HepG2 (cell line): ENCODE results near the gene ISCA1. TPM values are rescaled to one million over a fixed set of nuclear protein-coding genes. Genes with fewer than 3 reads are reported as not detected.
A peak's percentile ranks its signal among the peaks of the same experiment; 100 is the strongest.

Experiments used
- ATRX ChIP-seq: sonication (generic); formaldehyde crosslinking; IDR thresholded peaks from 2 replicates; pipeline ENCODE4 v1.4.0; 2020; ENCODE audit warnings: missing genetic modification reagents, borderline replicate concordance
- CHCHD3 ChIP-seq: sonication (generic); formaldehyde crosslinking; IDR thresholded peaks from 2 replicates; pipeline ENCODE4 v1.8.0; 2022; ENCODE audit warnings: mild to moderate bottlenecking, missing genetic modification reagents, moderate library complexity
- FOSL2 ChIP-seq: sonication (generic); formaldehyde crosslinking; IDR thresholded peaks from 2 replicates; pipeline ENCODE4 v1.4.0; 2020; ENCODE audit warnings: missing genetic modification reagents
- GFI1 ChIP-seq: sonication (generic); formaldehyde crosslinking; IDR thresholded peaks from 2 replicates; pipeline ENCODE4 v1.5.0; 2020; ENCODE audit warnings: missing genetic modification reagents, mild to moderate bottlenecking, borderline replicate concordance
- KDM1A ChIP-seq: IDR thresholded peaks from 2 replicates; pipeline ENCODE4 v1.6.1; 2016; ENCODE audit warnings: missing compliant biosample characterization
- KLF9 ChIP-seq: IDR thresholded peaks from 2 replicates; pipeline ENCODE4 v1.6.1; 2016; ENCODE audit warnings: low read depth
- MYNN ChIP-seq: sonication (generic); formaldehyde crosslinking; IDR thresholded peaks from 2 replicates; pipeline ENCODE4 v1.4.0; 2020; ENCODE audit warnings: mild to moderate bottlenecking, low read depth, missing genetic modification reagents
- NR3C1 ChIP-seq: sonication (generic); formaldehyde crosslinking; IDR thresholded peaks from 2 replicates; pipeline ENCODE4 v1.4.0; 2020; ENCODE audit warnings: missing genetic modification reagents
- PHF21A ChIP-seq: sonication (generic); formaldehyde crosslinking; IDR thresholded peaks from 2 replicates; pipeline ENCODE4 v1.5.0; 2020; ENCODE audit warnings: mild to moderate bottlenecking, missing genetic modification reagents
- RBM39 ChIP-seq: fragments of 200-400 bp; formaldehyde crosslinking; IDR thresholded peaks from one replicate; pipeline ENCODE4 v1.6.1; 2018; ENCODE audit warnings: antibody characterized with exemption, mild to moderate bottlenecking, low read depth, low read length; ENCODE audit not compliant: poor library complexity, severe bottlenecking
- RNF2 ChIP-seq: fragments of 450-650 bp; conservative IDR thresholded peaks from 2 replicates; pipeline ENCODE4 v1.6.1; 2016; ENCODE audit warnings: low read depth
- SIX1 ChIP-seq: sonication (generic); formaldehyde crosslinking; IDR thresholded peaks from 2 replicates; pipeline ENCODE4 v1.4.0; 2020; ENCODE audit warnings: missing genetic modification reagents, borderline replicate concordance
- SMARCC2 ChIP-seq: fragments of 450-650 bp; IDR thresholded peaks from 2 replicates; pipeline ENCODE4 v1.6.1; 2017; ENCODE audit warnings: antibody characterized with exemption, mild to moderate bottlenecking
- ZBTB7A ChIP-seq: sonication (generic); formaldehyde crosslinking; IDR thresholded peaks from 2 replicates; pipeline ENCODE4 v1.8.0; 2022; ENCODE audit warnings: mild to moderate bottlenecking, missing genetic modification reagents
- ZFP41 ChIP-seq: sonication (generic); formaldehyde crosslinking; IDR thresholded peaks from 2 replicates; pipeline ENCODE4 v1.4.0; 2020; ENCODE audit warnings: mild to moderate bottlenecking, missing genetic modification reagents, borderline replicate concordance
- ZNF160 ChIP-seq: sonication (generic); formaldehyde crosslinking; IDR thresholded peaks from 2 replicates; pipeline ENCODE4 v1.8.0; 2022; ENCODE audit warnings: mild to moderate bottlenecking, inconsistent platforms, missing genetic modification reagents
- ZNF496 ChIP-seq: sonication (generic); formaldehyde crosslinking; IDR thresholded peaks from 2 replicates; pipeline ENCODE4 v1.8.1; 2023; ENCODE audit warnings: mild to moderate bottlenecking, moderate library complexity, missing genetic modification reagents; ENCODE audit not compliant: insufficient replicate concordance
- polyA plus RNA-seq, 8 experiments: library from polyadenylated mRNA; depleted of rRNA in 3 of 8; stranded (reverse) in 7 of 8; unstranded in 1 of 8; fragments of >200 nt; fragmentation: Illumina TruSeq in 4 of 8; extraction: Trizol in 4 of 8; gene quantifications; 2 replicates each; pipeline versions ENCODE4 v1.2.1 to v1.2.3, GENCODE V29; 2011 to 2016; ENCODE audit warnings: low read depth in 4 of 8, missing spikeins in 1 of 8, mixed read lengths in 1 of 8; ENCODE audit not compliant: insufficient read depth in 1 of 8
- total RNA-seq, 5 experiments: library from RNA; depleted of rRNA; stranded (reverse); fragments of >200 nt; fragmentation: Illumina TruSeq; extraction: Trizol; gene quantifications; 2 replicates each; pipeline ENCODE4 v1.2.3, GENCODE V29; 2016; ENCODE audit warnings: low read depth in 1 of 5
- TF ChIP-seq, protein P1 (sequence below): sonication (generic); formaldehyde crosslinking; IDR thresholded peaks from 2 replicates; pipeline ENCODE4 v1.4.0; 2020; ENCODE audit warnings: mild to moderate bottlenecking, missing genetic modification reagents
- TF ChIP-seq, protein P2 (sequence below): sonication (generic); formaldehyde crosslinking; IDR thresholded peaks from 2 replicates; pipeline ENCODE4; 2020; ENCODE audit warnings: missing genetic modification reagents, mild to moderate bottlenecking, borderline replicate concordance
- TF ChIP-seq, protein P3 (sequence below): sonication (generic); formaldehyde crosslinking; IDR thresholded peaks from 2 replicates; pipeline ENCODE4 v1.5.0; 2020; ENCODE audit warnings: mild to moderate bottlenecking, missing genetic modification reagents
- TF ChIP-seq, protein P4 (sequence below): IDR thresholded peaks from 2 replicates; pipeline ENCODE4 v1.6.1; 2016; ENCODE audit warnings: mild to moderate bottlenecking
- TF ChIP-seq, protein P5 (sequence below): sonication (generic); formaldehyde crosslinking; IDR thresholded peaks from 2 replicates; pipeline ENCODE4 v1.5.0; 2020; ENCODE audit warnings: missing genetic modification reagents

ISCA1 gene
- total and polyA plus RNA-seq, 2 of the 13 experiments (the other 11 are each of a cell fraction or from before 2014, with no cell fraction given): 29.2 to 40.9 TPM

DNA sequence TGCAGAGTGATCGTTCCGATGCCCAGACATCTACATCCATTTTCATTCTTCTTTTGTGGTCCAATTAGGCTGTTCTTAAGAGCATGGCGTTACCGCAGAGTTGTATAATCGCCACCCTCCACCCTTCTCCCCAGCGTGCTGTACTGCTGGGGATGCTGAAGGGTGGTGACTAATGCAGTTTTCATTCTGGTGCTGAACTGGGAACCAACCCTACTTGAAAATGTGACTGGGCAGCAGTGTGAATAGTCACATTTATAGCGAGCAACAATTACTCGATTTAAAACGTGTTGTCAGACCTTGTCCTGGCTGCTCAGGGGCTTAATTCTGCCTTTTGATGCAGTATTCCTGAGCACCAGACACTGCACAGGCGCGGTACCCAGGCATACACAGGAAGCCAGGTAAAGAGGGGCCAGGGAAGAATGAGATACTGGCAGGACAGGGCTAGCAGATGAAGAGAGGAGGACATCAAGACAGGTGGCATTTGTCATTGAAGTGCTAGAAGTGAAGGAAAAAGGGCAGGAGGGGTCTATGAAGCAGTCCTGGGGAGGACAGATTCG, 719 bp upstream of the ISCA1 start (continued):
- TF ChIP-seq, protein P1, sequence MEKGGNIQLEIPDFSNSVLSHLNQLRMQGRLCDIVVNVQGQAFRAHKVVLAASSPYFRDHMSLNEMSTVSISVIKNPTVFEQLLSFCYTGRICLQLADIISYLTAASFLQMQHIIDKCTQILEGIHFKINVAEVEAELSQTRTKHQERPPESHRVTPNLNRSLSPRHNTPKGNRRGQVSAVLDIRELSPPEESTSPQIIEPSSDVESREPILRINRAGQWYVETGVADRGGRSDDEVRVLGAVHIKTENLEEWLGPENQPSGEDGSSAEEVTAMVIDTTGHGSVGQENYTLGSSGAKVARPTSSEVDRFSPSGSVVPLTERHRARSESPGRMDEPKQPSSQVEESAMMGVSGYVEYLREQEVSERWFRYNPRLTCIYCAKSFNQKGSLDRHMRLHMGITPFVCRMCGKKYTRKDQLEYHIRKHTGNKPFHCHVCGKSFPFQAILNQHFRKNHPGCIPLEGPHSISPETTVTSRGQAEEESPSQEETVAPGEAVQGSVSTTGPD: no peak
- TF ChIP-seq RNF2 (no peak), SIX1 (CRISPR knock-in tag) (no peak), PHF21A (CRISPR knock-in tag) (no peak), FOSL2 (peak; percentile 23; the same call in 1 of the 2 replicates), ZNF160 (0 out of 2 replicates have a peak, but pooled peaks have one; percentile 4), CHCHD3 (CRISPR knock-in tag) (no peak), GFI1 (CRISPR knock-in tag) (no peak), KLF9 (no peak), MYNN (CRISPR knock-in tag) (no peak), ZNF496 (CRISPR knock-in tag) (no peak), SMARCC2 (no peak), NR3C1 (CRISPR knock-in tag) (no peak), ZBTB7A (0 out of 2 replicates have a peak, but pooled peaks have one; percentile 22), ZFP41 (0 out of 2 replicates have a peak, but pooled peaks have one; percentile 10), RBM39 (no peak), ATRX (CRISPR knock-in tag) (no peak), KDM1A (CRISPR knock-in tag) (no peak)
- TF ChIP-seq, protein P2, sequence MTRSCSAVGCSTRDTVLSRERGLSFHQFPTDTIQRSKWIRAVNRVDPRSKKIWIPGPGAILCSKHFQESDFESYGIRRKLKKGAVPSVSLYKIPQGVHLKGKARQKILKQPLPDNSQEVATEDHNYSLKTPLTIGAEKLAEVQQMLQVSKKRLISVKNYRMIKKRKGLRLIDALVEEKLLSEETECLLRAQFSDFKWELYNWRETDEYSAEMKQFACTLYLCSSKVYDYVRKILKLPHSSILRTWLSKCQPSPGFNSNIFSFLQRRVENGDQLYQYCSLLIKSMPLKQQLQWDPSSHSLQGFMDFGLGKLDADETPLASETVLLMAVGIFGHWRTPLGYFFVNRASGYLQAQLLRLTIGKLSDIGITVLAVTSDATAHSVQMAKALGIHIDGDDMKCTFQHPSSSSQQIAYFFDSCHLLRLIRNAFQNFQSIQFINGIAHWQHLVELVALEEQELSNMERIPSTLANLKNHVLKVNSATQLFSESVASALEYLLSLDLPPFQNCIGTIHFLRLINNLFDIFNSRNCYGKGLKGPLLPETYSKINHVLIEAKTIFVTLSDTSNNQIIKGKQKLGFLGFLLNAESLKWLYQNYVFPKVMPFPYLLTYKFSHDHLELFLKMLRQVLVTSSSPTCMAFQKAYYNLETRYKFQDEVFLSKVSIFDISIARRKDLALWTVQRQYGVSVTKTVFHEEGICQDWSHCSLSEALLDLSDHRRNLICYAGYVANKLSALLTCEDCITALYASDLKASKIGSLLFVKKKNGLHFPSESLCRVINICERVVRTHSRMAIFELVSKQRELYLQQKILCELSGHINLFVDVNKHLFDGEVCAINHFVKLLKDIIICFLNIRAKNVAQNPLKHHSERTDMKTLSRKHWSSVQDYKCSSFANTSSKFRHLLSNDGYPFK (CRISPR knock-in tag): no peak
- TF ChIP-seq, protein P3, sequence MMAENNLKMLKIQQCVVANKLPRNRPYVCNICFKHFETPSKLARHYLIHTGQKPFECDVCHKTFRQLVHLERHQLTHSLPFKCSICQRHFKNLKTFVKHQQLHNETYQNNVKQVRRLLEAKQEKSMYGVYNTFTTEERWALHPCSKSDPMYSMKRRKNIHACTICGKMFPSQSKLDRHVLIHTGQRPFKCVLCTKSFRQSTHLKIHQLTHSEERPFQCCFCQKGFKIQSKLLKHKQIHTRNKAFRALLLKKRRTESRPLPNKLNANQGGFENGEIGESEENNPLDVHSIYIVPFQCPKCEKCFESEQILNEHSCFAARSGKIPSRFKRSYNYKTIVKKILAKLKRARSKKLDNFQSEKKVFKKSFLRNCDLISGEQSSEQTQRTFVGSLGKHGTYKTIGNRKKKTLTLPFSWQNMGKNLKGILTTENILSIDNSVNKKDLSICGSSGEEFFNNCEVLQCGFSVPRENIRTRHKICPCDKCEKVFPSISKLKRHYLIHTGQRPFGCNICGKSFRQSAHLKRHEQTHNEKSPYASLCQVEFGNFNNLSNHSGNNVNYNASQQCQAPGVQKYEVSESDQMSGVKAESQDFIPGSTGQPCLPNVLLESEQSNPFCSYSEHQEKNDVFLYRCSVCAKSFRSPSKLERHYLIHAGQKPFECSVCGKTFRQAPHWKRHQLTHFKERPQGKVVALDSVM (CRISPR knock-in tag): no peak
- TF ChIP-seq, protein P4, sequence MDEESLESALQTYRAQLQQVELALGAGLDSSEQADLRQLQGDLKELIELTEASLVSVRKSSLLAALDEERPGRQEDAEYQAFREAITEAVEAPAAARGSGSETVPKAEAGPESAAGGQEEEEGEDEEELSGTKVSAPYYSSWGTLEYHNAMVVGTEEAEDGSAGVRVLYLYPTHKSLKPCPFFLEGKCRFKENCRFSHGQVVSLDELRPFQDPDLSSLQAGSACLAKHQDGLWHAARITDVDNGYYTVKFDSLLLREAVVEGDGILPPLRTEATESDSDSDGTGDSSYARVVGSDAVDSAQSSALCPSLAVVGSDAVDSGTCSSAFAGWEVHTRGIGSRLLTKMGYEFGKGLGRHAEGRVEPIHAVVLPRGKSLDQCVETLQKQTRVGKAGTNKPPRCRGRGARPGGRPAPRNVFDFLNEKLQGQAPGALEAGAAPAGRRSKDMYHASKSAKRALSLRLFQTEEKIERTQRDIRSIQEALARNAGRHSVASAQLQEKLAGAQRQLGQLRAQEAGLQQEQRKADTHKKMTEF: no peak; the same call in 1 of the 2 replicates
- TF ChIP-seq, protein P5, sequence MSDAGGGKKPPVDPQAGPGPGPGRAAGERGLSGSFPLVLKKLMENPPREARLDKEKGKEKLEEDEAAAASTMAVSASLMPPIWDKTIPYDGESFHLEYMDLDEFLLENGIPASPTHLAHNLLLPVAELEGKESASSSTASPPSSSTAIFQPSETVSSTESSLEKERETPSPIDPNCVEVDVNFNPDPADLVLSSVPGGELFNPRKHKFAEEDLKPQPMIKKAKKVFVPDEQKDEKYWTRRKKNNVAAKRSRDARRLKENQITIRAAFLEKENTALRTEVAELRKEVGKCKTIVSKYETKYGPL (CRISPR knock-in tag): peak; percentile 61; the same call in 1 of the 2 replicates
